Psoas muscle (tissue), 8 donors: ENCODE results near the gene THRB. TPM values are rescaled to one million over a fixed set of nuclear protein-coding genes. Genes with fewer than 3 reads are reported as not detected.

ENCODE experiments used
- ATAC-seq, 4 donors: fragments of 200-7000 bp; cut with Tn5 transposase; one replicate each; pipeline ENCODE4 v1.9.1; 2020; ENCODE audit warnings: moderate library complexity in 3 of 4, mild to moderate bottlenecking in 2 of 4
- DNase-seq, 2 donors: peaks; one replicate each; pipeline ENCODE4 v3.0.0-alpha.2; 2020
- H3K27ac ChIP-seq: fragments of 200-600 bp; one replicate; pipeline ENCODE4 v1.8.0; 2022
- H3K27me3 ChIP-seq, 3 donors: fragments of 200-600 bp in 1 of 3; one replicate each; pipeline versions ENCODE4 v1.6.1 to v1.8.0; 2013 to 2022; ENCODE audit warnings: low read length in 2 of 3, mild to moderate bottlenecking in 2 of 3, moderate library complexity in 1 of 3; ENCODE audit not compliant: insufficient read depth in 3 of 3
- H3K36me3 ChIP-seq, 2 donors: fragments of 200-600 bp in 1 of 2; one replicate each; pipeline versions ENCODE4 v1.6.1 to v1.8.0; 2013 to 2022; ENCODE audit warnings: low read depth in 1 of 2, mild to moderate bottlenecking in 1 of 2, moderate library complexity in 1 of 2; ENCODE audit not compliant: insufficient read depth in 1 of 2
- H3K4me1 ChIP-seq: fragments of 200-600 bp; one replicate; pipeline ENCODE4 v1.8.0; 2022
- H3K4me3 ChIP-seq: fragments of 200-600 bp; one replicate; pipeline ENCODE4 v1.8.0; 2022; ENCODE audit warnings: mild to moderate bottlenecking
- H3K9me3 ChIP-seq: fragments of 200-600 bp; one replicate; pipeline ENCODE4 v1.8.0; 2022
- WGBS, 3 donors: extraction: QIAGEN DNeasy Blood & Tissue Kit; methylation state at CpG; one replicate each; pipeline versions ENCODE4 v1.1.6 to v1.1.7; 2013; 5-methylcytosine and 5-hydroxymethylcytosine counted together
- intact Hi-C, 2 donors: fragments of 100-400 bp; cut with DNase I; formaldehyde crosslinking; loops; one replicate each; pipeline versions ENCODE4 v1.11.0 to v1.14.2; 2022
- polyA plus RNA-seq, 3 donors: library from polyadenylated mRNA; stranded (reverse); fragments of 200-250 nt; gene quantifications; one replicate each; pipeline ENCODE4 v1.2.3, GENCODE V29; 2013
- total RNA-seq, 4 donors: library from RNA; stranded (reverse); fragmentation: NEBNext Ultra II Directional in 2 of 4; extraction: Animal tissue kit (Norgen Biotek cat#: 25700) in 2 of 4; gene quantifications; one replicate each; pipeline versions ENCODE4 v1.2.1 to v1.2.4, GENCODE V29; 2021 to 2023
- TF ChIP-seq, protein P1 (sequence below): fragments of 200-600 bp; IDR thresholded peaks from one replicate; pipeline ENCODE4 v1.8.0; 2022; ENCODE audit warnings: antibody characterized with exemption
- donor health status: healthy with polysubstance abuse.
- donor health status: DM: no; HTN: no; CAD: no; lungs with moderate emphysema.
- donor health status: Bipolar disorder and iron deficiency.
- donor health status: healthy.
- donor health status: DM: yes; HTN: yes; CAD: no.
- donor health status: DM: no; HTN: no; CAD: no.
- donor health status: DM: no; HTN: no; CAD: no.
- donor health status: DM: yes; HTN: yes; CAD: no.

THRB gene
- total and polyA plus RNA-seq, 7 donors: 11.5 to 38.6 (median 31.4) TPM

DNA sequence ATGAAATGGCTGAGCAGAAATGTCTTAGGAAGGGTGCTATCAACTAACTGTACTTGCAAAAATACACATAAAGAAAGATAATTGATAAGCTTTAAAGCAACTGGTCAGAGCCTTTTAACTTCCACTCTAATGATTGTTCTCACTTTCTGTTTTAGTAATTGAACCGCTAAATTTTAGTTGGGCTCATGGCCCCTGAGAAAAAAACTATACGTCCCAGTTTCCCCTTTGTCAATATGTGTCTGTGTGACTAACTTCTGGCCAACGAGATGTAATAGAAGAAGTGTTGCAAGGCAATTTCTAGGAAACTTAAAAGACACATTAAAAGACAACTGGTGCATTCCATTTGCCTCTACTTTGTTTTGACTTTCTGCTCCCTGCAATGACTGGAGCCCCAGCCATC, 325.7 kb downstream of the THRB start:
- ATAC-seq (no peak), DNase-seq (no peak)
- intact Hi-C loops: no loop called here
- no peaks in the 10 kb centered on the region for H3K4me1 ChIP-seq
- 59 to 79% (median 67%) methylated on average over 3 of the region's 3 CpGs for WGBS, 3 donors
- H3K9me3 ChIP-seq: no peaks in the 10 kb centered on the region
- TF ChIP-seq, protein P1, sequence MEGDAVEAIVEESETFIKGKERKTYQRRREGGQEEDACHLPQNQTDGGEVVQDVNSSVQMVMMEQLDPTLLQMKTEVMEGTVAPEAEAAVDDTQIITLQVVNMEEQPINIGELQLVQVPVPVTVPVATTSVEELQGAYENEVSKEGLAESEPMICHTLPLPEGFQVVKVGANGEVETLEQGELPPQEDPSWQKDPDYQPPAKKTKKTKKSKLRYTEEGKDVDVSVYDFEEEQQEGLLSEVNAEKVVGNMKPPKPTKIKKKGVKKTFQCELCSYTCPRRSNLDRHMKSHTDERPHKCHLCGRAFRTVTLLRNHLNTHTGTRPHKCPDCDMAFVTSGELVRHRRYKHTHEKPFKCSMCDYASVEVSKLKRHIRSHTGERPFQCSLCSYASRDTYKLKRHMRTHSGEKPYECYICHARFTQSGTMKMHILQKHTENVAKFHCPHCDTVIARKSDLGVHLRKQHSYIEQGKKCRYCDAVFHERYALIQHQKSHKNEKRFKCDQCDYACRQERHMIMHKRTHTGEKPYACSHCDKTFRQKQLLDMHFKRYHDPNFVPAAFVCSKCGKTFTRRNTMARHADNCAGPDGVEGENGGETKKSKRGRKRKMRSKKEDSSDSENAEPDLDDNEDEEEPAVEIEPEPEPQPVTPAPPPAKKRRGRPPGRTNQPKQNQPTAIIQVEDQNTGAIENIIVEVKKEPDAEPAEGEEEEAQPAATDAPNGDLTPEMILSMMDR: no peak
- H3K36me3 ChIP-seq: no peaks in the 10 kb centered on the region
- H3K4me3 ChIP-seq: no peak overlapping the region
- no peak overlapping the region for H3K27ac ChIP-seq
- no peaks in the 10 kb centered on the region for H3K27me3 ChIP-seq

DNA sequence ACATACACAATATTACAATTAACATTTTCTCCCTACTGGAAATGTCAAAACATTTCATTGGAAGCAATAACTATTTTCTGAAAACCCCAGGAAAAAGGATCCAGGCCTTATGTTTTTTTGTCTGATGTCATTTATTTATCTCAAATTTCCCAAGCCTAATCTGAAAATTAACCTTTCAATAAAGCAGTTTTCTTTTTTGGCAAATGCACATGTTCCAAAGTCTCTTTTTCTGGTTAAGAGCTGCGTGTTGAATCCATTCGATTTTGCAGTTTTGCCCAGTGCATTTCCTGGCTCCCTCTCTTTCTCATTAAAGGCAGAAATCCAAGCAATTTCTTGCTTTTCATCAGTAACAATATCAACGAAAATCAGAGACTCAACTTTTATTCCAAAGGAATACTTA, 327.2 kb downstream of the THRB start:
- H3K4me3 ChIP-seq: no peak overlapping the region
- DNase-seq (no peak), ATAC-seq (no peak)
- H3K36me3 ChIP-seq: no peaks in the 10 kb centered on the region
- no peaks in the 10 kb centered on the region for H3K9me3 ChIP-seq
- WGBS, 3 donors: 43 to 60% (median 44%) methylated on average over 3 of the region's 3 CpGs
- no peaks in the 10 kb centered on the region for H3K27me3 ChIP-seq
- H3K27ac ChIP-seq: no peak overlapping the region
- H3K4me1 ChIP-seq: peaks cover 5% of the 10 kb centered on the region
- intact Hi-C loops: no loop called here
- TF ChIP-seq, protein P1: no peak

GRCh38 chr3:24166515-24166914, 328.1 kb downstream of the THRB start:
- Histone ChIP-seq H3K4me3 (no peak overlapping the region), H3K36me3 (no peaks in the 10 kb centered on the region), H3K27ac (no peak overlapping the region), H3K4me1 (peaks cover 12% of the 10 kb centered on the region), H3K27me3 (no peaks in the 10 kb centered on the region), H3K9me3 (no peaks in the 10 kb centered on the region)
- intact Hi-C loops: no loop called here
- DNase-seq (no peak), ATAC-seq (no peak)
- TF ChIP-seq, protein P1: no peak
- WGBS, 3 donors: 79 to 86% (median 83%) methylated on average over 5 of the region's 5 CpGs

GRCh38 chr3:24165603-24165982, 329.1 kb downstream of the THRB start:
- TF ChIP-seq, protein P1: no peak
- H3K36me3 ChIP-seq: no peaks in the 10 kb centered on the region
- intact Hi-C loops: no loop called here
- no peaks in the 10 kb centered on the region for H3K9me3 ChIP-seq
- H3K4me1 ChIP-seq: peaks cover 12% of the 10 kb centered on the region
- H3K27ac ChIP-seq: no peak overlapping the region
- DNase-seq (no peak), ATAC-seq (no peak)
- WGBS, 3 donors: 88 to 90% (median 89%) methylated on average over 2 of the region's 2 CpGs
- no peak overlapping the region for H3K4me3 ChIP-seq
- no peaks in the 10 kb centered on the region for H3K27me3 ChIP-seq

GRCh38 chr3:24164967-24165602, 329.6 kb downstream of the THRB start:
- Histone ChIP-seq H3K4me1 (peaks cover 12% of the 10 kb centered on the region), H3K27ac (no peak overlapping the region), H3K27me3 (no peaks in the 10 kb centered on the region), H3K36me3 (no peaks in the 10 kb centered on the region), H3K4me3 (no peak overlapping the region), H3K9me3 (no peaks in the 10 kb centered on the region)
- TF ChIP-seq, protein P1: no peak
- intact Hi-C loops: no loop called here
- DNase-seq (no peak), ATAC-seq (no peak)
- WGBS, 3 donors: 95 to 96% (median 95%) methylated on average over 14 of the region's 14 CpGs
